ENCODE data around the gene EIPR1. TPM values are rescaled to one million over a fixed set of nuclear protein-coding genes. Genes with fewer than 3 reads are reported as not detected.

The EIPR1 gene
- total RNA-seq, 1 experiment from 2014 or later, result 27.8 TPM

- no peak overlapping the region for H3K56ac ChIP-seq (ENCODE audit: insufficient read length, low read depth, low read length)
- no peak overlapping the region for H3K23ac ChIP-seq (ENCODE audit: insufficient read length, low read depth, low read length)
- H4K8ac ChIP-seq (replicated peaks; ENCODE audit: insufficient read length, low read depth, low read length), result no peak overlapping the region
- no peak overlapping the region for H2AFZ ChIP-seq (ENCODE audit: low read length)
- H2BK120ac ChIP-seq (ENCODE audit: low read depth, low read length, poor library complexity, severe bottlenecking), result no peak overlapping the region
- H2BK20ac ChIP-seq (ENCODE audit: low read depth, low read length, poor library complexity, severe bottlenecking), result no peak overlapping the region
- no peak overlapping the region for H2AK5ac ChIP-seq (ENCODE audit: insufficient read length, low read length)
- H3K4me1 ChIP-seq (ENCODE audit: insufficient read depth, low read length), result peaks cover 2% of the 10 kb centered on the region; the same call in 1 of the 2 replicates
- no peaks in the 10 kb centered on the region for H3K27me3 ChIP-seq (ENCODE audit: insufficient read depth, low read length)
- no peak for DNase-seq
- no peak overlapping the region for H3K9ac ChIP-seq (ENCODE audit: extremely low read depth, insufficient read length, low read length)
- Mint-ChIP-seq H3K27me3 (ENCODE audit: low read depth) (no peaks in the 10 kb centered on the region), H3K36me3 (ENCODE audit: insufficient read depth in 1 of 3, low read depth in 3 of 3) (peaks cover 0 to 3% (median 3%) of the 10 kb centered on the region in 3 experiments; a peak in 6 of 7 replicates), H3K4me3 (no peak overlapping the region), H3K27ac (peak overlapping the region in 1 of 3 experiments; percentile 53; a peak in 1 of 7 replicates), H3K9me3 (no peaks in the 10 kb centered on the region; a peak in 2 of 5 replicates), H3K4me1 (peaks cover 16 to 17% of the 10 kb centered on the region in 2 experiments)
- H3T11ph ChIP-seq (ENCODE audit: low read length), result no peak overlapping the region
- H4K91ac ChIP-seq (ENCODE audit: insufficient read length, low read depth, low read length), result no peak overlapping the region
- 0 out of 2 replicates have a peak, but pooled peaks cover 4% of the 10 kb centered on the region for H3K79me2 ChIP-seq (ENCODE audit: insufficient read depth, low read length)
- no peak overlapping the region for H2BK15ac ChIP-seq (ENCODE audit: low read depth, low read length)
- no peaks in the 10 kb centered on the region for H4K20me1 ChIP-seq (ENCODE audit: control insufficient read depth, insufficient read depth, insufficient read length)
- H3K23me2 ChIP-seq (ENCODE audit: insufficient read length, low read depth, low read length, poor library complexity, severe bottlenecking), result no peaks in the 10 kb centered on the region
- H3K4ac ChIP-seq (ENCODE audit: low read depth, low read length), result no peak overlapping the region
- H3K18ac ChIP-seq (ENCODE audit: insufficient read length, low read depth, low read length), result no peak overlapping the region
- H3K4me2 ChIP-seq (ENCODE audit: insufficient read depth, insufficient read length, low read length), result no peak overlapping the region
- no peak overlapping the region for H2BK12ac ChIP-seq (ENCODE audit: insufficient read length, low read depth, low read length)
- H3K27ac ChIP-seq (ENCODE audit: insufficient read length, low read depth, low read length), result no peak overlapping the region
- no peak overlapping the region for H2BK5ac ChIP-seq (ENCODE audit: insufficient read length, low read length)
- no peaks in the 10 kb centered on the region for H3K9me3 ChIP-seq (ENCODE audit: control insufficient read depth, low read depth, low read length)
- WGBS (ENCODE audit: extremely low coverage, insufficient read length, low lambda C conversion rate), result no CpG with 5 or more reads among the region's 12 CpGs
- no peak overlapping the region for H4K5ac ChIP-seq (ENCODE audit: insufficient read length, low read depth, low read length)
- no peaks in the 10 kb centered on the region for H3K79me1 ChIP-seq (ENCODE audit: insufficient read depth, low read depth, low read length, poor library complexity, severe bottlenecking)
- TF ChIP-seq CTCF (conservative IDR thresholded peaks at IDR 0.05), result no peak
- H3K14ac ChIP-seq (ENCODE audit: insufficient read depth, low read length), result no peak overlapping the region
Measured at GRCh38 chr2:3311601-3312000, 66.0 kb downstream of the EIPR1 start.
